HG02870 (cell line): Measurements from ENCODE around the gene CFP.
A peak's percentile ranks its signal among the peaks of the same experiment; 100 is the strongest.

ENCODE experiments used
- ATAC-seq: cut with Tn5 transposase; IDR thresholded peaks from one replicate; pipeline ENCODE4 v1.9.1; 2021; ENCODE audit warnings: mild to moderate bottlenecking, moderate library complexity; ENCODE audit not compliant: unreplicated experiment

CFP gene

GRCh38 chrX:47638816-47639215, 9.1 kb upstream of the CFP start:
- ATAC-seq = no peak

- ATAC-seq = peak; percentile 75
Measured at GRCh38 chrX:47637546-47638195, 7.9 kb upstream of the CFP start.

GRCh38 chrX:47634871-47635575, 5.3 kb upstream of the CFP start:
- ATAC-seq = no peak

- no peak for ATAC-seq
Measured at GRCh38 chrX:47633689-47634590, 4.2 kb upstream of the CFP start.

- ATAC-seq = no peak
Measured at GRCh38 chrX:47632666-47633065, 2.9 kb upstream of the CFP start.

- no peak for ATAC-seq
Measured at GRCh38 chrX:47631676-47632075, 1.9 kb upstream of the CFP start.

GRCh38 chrX:47628982-47629381, 748 bp downstream of the CFP start:
- no peak for ATAC-seq

- ATAC-seq = no peak
Measured at GRCh38 chrX:47625365-47625764, 4.4 kb downstream of the CFP start.

- no peak for ATAC-seq
Measured at GRCh38 chrX:47623540-47624027, 6.1 kb downstream of the CFP start.

GRCh38 chrX:47621851-47622250, 7.9 kb downstream of the CFP start:
- ATAC-seq = no peak

GRCh38 chrX:47620303-47620685, 9.4 kb downstream of the CFP start:
- ATAC-seq = no peak

- no peak for ATAC-seq
Measured at GRCh38 chrX:47619486-47620302, 10.0 kb downstream of the CFP start, which contains the start of gene SYN1. TSS of gene SYN1 (minus strand) at chrX:47619857. CDS start at chrX:47619728, 129 bp downstream.

- no peak for ATAC-seq
Measured at GRCh38 chrX:47618923-47619485, 10.7 kb downstream of the CFP start.

- no peak for ATAC-seq
Measured at GRCh38 chrX:47614618-47615017, 15.1 kb downstream of the CFP start.

- ATAC-seq = no peak
Measured at GRCh38 chrX:47613082-47613481, 16.6 kb downstream of the CFP start.

- no peak for ATAC-seq
Measured at GRCh38 chrX:47612418-47612817, 17.3 kb downstream of the CFP start.

GRCh38 chrX:47611926-47612325, 17.8 kb downstream of the CFP start:
- ATAC-seq = no peak

- no peak for ATAC-seq
Measured at GRCh38 chrX:47611489-47611888, 18.2 kb downstream of the CFP start.

- ATAC-seq = no peak
Measured at GRCh38 chrX:47610511-47610910, 19.2 kb downstream of the CFP start.

- no peak for ATAC-seq
Measured at GRCh38 chrX:47608130-47608810, 21.5 kb downstream of the CFP start.
